Measurements from ENCODE around the gene IMMP2L.
"Not testable (repeated sequence)": the region's sequence is repeated elsewhere in the genome, so short reads cannot be mapped to it uniquely, and the experiment has no call there.

The IMMP2L gene

DNA sequence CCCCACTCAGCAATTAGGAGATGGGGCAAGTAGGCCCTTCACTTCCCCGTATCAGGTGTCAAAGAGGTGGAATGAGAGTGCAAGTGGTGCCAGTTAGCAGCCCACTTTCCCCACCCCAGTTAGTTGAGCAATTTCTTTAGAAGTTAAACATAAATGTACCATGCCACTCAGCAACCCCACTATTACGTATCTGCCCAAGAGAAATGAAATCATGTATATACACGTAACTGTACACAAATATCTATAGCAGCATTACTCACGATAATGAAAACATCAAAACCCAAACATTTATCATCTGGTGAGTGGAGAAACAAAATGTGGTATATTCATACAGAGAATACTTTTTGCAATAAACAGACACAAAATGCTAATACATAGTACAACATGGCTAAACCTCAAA is 50.4 kb downstream of the IMMP2L start:
- DNase-seq (ENCODE audit: low read depth) = no peak
- TF ChIP-seq, protein P1, sequence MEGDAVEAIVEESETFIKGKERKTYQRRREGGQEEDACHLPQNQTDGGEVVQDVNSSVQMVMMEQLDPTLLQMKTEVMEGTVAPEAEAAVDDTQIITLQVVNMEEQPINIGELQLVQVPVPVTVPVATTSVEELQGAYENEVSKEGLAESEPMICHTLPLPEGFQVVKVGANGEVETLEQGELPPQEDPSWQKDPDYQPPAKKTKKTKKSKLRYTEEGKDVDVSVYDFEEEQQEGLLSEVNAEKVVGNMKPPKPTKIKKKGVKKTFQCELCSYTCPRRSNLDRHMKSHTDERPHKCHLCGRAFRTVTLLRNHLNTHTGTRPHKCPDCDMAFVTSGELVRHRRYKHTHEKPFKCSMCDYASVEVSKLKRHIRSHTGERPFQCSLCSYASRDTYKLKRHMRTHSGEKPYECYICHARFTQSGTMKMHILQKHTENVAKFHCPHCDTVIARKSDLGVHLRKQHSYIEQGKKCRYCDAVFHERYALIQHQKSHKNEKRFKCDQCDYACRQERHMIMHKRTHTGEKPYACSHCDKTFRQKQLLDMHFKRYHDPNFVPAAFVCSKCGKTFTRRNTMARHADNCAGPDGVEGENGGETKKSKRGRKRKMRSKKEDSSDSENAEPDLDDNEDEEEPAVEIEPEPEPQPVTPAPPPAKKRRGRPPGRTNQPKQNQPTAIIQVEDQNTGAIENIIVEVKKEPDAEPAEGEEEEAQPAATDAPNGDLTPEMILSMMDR (IDR thresholded peaks at IDR 0.05; ENCODE audit: insufficient read depth, low read depth, low read length, missing control alignments) = no peak
- no peak overlapping the region for H3K4me3 ChIP-seq (ENCODE audit: low read depth, low read length)

DNA sequence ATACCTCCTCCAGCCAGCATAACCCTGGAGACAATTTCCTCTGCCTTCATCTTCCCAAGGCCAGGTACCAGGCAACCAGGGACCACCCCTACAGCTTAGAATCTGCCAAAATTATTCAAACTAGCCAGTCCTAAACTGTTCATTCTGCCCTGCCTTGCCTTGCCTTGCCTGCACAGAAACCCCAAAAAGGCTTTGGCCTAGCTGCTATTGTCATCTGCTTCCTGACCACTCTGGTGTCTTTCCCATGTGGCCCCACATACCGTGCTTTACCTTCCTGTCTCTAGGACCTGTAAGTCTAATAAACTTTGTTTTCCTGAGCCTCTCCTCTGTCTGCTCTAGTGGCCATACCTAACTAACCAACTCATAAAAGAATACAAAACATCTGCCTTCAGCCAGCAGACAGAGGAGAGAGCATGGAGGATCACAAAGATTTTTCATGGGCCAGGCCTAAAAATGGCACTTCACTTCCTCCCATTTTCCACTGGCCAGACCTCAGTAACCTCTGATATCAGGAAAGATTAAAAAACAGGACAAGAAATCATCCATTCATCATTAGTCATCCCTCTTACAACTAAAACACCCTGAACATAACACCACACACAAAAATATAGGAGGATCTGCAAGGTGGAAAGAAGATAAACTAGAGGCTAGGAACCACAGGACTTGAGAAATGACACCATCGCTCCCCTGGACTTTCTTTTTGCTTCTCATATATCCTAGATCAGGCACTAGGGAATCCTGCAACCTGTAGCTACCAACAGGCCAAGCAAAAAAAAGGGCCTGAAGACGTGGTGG is 51.5 kb downstream of the IMMP2L start:
- DNase-seq (ENCODE audit: low read depth) = no peak
- TF ChIP-seq, protein P1 (IDR thresholded peaks at IDR 0.05; ENCODE audit: insufficient read depth, low read depth, low read length, missing control alignments) = no peak

DNA sequence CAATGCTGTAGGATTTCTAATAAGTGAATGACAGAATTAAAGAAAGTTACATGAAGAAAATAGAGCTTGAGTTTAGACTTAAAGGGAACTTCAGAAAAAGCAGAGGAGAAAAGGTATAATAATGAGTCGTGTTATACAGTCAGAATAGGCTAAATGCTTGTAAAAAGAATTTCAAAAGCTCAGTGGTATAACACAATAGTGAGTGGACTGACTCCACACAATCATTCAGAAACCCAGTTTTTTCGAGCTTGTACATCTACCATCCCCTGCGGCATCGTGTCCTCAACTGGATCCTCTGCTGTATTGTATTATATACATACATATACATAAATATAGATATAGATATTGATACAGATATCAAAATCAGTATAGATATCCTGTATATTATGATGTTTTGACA is 52.2 kb downstream of the IMMP2L start:
- H3K4me3 ChIP-seq (ENCODE audit: low read depth, low read length) = no peak overlapping the region
- TF ChIP-seq, protein P1 (IDR thresholded peaks at IDR 0.05; ENCODE audit: insufficient read depth, low read depth, low read length, missing control alignments) = no peak
- DNase-seq (ENCODE audit: low read depth) = no peak

More for the DNA sequence above, 51.5 kb downstream of the IMMP2L start:
- no peak overlapping the region for H3K4me3 ChIP-seq (ENCODE audit: low read depth, low read length)

DNA sequence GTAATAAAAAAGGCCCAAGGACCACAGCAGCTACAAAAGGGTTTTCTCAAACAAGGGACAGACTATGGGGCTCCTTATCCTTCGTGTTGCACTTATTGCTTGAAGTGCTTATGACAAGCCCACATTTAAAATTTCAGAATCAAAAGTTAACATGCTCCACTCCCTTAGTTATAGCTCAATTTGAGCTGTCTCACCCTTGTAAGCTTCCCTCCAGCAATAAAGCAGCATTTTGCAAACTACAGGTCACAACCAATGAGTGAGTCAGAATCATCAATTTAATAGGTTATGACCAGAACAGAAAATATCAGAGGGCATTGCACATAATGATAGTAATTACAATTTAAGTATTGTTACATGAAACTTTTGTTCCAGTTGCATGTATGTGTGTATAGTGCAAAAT is 53.0 kb downstream of the IMMP2L start:
- TF ChIP-seq, protein P1 (IDR thresholded peaks at IDR 0.05; ENCODE audit: insufficient read depth, low read depth, low read length, missing control alignments) = no peak
- H3K4me3 ChIP-seq (ENCODE audit: low read depth, low read length) = no peak overlapping the region
- DNase-seq (ENCODE audit: low read depth) = no peak

DNA sequence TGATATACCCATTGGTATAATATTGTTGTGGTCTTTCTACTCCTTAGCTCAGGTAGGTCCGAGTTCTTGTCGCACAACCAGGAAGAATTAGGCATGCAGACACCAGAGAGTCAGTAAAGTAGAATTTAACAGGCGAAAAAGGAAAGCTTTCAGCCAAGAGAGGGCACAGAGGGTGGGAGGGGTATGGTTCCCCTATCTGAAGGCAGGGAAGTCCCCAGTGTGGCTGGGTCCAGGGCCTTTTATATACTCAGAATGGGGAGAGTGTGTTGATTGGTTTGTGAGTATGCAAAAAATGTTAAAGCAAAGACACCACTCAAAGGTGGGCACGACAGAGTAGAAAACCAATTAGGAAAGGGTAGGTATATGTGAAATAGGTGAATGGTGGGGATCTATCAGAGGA is 53.9 kb downstream of the IMMP2L start:
- no peak overlapping the region for H3K4me3 ChIP-seq (ENCODE audit: low read depth, low read length)
- DNase-seq (ENCODE audit: low read depth) = no peak
- TF ChIP-seq, protein P1 (IDR thresholded peaks at IDR 0.05; ENCODE audit: insufficient read depth, low read depth, low read length, missing control alignments) = no peak

DNA sequence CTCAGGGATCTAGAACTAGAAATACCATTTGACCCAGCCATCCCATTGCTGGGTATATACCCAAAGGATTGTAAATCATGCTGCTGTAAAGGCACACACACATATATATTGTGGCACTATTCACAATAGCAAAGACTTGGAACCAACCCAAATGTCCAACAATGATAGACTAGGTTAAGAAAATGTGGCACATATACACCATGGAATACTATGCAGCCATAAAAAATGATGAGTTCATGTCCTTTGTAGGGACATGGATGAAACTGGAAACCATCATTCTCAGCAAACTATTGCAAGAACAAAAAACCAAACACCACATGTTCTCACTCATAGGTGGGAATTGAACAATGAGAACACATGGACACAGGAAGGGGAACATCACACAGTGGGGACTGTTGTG is 56.9 kb downstream of the IMMP2L start:
- H3K4me3 ChIP-seq (ENCODE audit: low read depth, low read length) = not testable (repeated sequence)

DNA sequence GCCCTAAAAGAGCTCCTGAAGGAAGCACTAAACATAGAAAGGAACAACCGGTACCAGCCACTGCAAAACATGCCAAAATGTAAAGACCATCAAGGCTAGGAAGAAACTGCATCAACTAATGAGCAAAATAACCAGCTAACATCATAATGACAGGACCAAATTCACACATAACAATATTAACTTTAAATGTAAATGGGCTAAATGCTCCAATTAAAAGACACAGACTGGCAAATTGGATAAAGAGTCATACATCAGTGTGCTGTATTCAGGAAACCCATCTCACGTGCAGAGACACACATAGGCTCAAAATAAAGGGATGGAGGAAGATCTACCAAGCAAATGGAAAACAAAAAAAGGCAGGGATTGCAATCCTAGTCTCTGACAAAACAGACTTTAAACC is 60.5 kb downstream of the IMMP2L start:
- H3K4me3 ChIP-seq (ENCODE audit: low read depth, low read length); DNase-seq (ENCODE audit: low read depth): not testable (repeated sequence)

More for the DNA sequence above, 56.9 kb downstream of the IMMP2L start:
- not testable (repeated sequence) for DNase-seq (ENCODE audit: low read depth)

DNA sequence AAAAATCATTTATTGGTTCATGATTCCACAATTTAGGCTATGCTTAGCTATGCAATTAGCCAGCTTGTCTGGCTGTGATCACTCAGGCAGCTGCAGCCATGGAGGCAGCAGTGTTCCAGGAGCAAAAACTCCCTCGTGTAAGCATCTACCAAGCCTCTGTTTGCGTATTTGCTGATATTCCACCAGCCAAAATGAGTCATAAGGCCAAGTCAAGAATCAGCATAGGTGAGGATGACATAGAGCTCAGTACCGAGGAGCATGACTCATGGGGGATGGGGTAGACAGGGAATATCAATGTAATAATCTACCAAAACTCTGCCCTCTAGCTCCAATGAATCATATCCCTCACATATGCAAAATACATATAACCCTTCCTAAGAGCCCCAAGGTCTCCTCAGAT is 63.3 kb downstream of the IMMP2L start:
- no peak overlapping the region for H3K4me3 ChIP-seq (ENCODE audit: low read depth, low read length)
- TF ChIP-seq, protein P1 (IDR thresholded peaks at IDR 0.05; ENCODE audit: insufficient read depth, low read depth, low read length, missing control alignments) = no peak
- no peak for DNase-seq (ENCODE audit: low read depth)
